ENCODE data around the gene OLIG2. TPM values are rescaled to one million over a fixed set of nuclear protein-coding genes. Genes with fewer than 3 reads are reported as not detected.

The OLIG2 gene
- polyA plus RNA-seq, 2 donors = not detected

DNA sequence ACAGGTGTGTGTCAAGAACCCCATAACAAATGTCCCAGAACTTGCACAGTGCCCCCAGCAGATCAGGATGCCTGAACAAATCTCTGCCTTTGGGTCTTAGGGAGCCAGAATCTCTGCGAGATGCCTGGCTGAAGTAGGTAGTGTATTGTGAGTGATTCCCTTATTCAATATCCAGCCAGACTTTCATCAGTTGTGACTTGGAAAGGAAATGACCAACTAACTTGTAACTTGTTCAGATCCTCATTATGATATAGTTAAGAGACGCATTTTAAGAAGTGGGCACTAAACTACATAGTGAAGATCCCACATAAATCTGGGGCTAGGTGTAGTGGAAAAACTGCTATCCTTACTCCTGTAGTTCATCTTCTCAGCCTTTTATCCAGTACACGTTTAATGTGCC, 11.8 kb downstream of the OLIG2 start:
- peaks cover 0 to 15% of the 10 kb centered on the region in 2 donors for H3K27me3 ChIP-seq (ENCODE audit: control insufficient read depth in 1 of 2, insufficient read depth in 2 of 2, low read length in 2 of 2)
- WGBS, 2 donors = 71 to 79% methylated on average over 3 of the region's 3 CpGs
- H3K27ac ChIP-seq (ENCODE audit: low read depth in 2 of 2, low read length in 1 of 2) = no peak overlapping the region
- no peaks in the 10 kb centered on the region for H3K4me1 ChIP-seq (ENCODE audit: control insufficient read depth in 2 of 2, insufficient read depth in 2 of 2, low read length in 1 of 2)
- H3K36me3 ChIP-seq (ENCODE audit: control insufficient read depth in 2 of 2, insufficient read depth in 2 of 2, low read length in 1 of 2) = no peaks in the 10 kb centered on the region
- peaks cover 0 to 2% of the 10 kb centered on the region in 2 donors for H3K9me3 ChIP-seq (ENCODE audit: control insufficient read depth in 2 of 2, insufficient read depth in 1 of 2, low read depth in 1 of 2, low read length in 1 of 2)
- H3K4me3 ChIP-seq (ENCODE audit: low read depth in 1 of 2, low read length in 2 of 2) = no peak overlapping the region

DNA sequence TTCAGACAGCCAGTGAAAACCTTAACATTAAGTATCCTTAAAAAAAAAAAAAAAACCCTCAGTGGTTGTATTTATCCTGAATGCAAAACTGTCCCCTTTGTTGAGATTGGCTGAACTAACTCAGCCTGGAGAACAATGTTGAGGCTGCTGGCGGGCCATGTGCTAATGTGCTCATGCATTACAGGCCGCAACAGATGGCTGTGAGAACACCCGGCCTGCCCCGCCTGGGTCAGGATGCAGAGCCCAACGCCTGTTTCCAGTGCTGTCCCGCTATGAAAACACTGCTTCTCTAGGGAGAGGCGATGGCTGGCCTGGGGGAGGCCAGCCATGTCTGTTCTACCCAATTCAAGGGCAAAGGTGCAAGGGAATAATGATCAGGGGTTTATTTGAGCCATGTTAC, 13.8 kb downstream of the OLIG2 start:
- no peaks in the 10 kb centered on the region for H3K4me1 ChIP-seq (ENCODE audit: control insufficient read depth in 2 of 2, insufficient read depth in 2 of 2, low read length in 1 of 2)
- H3K4me3 ChIP-seq (ENCODE audit: low read depth in 1 of 2, low read length in 2 of 2) = no peak overlapping the region
- no peak overlapping the region for H3K27ac ChIP-seq (ENCODE audit: low read depth in 2 of 2, low read length in 1 of 2)
- peaks cover 0 to 4% of the 10 kb centered on the region in 2 donors for H3K27me3 ChIP-seq (ENCODE audit: control insufficient read depth in 1 of 2, insufficient read depth in 2 of 2, low read length in 2 of 2)
- no peaks in the 10 kb centered on the region for H3K9me3 ChIP-seq (ENCODE audit: control insufficient read depth in 2 of 2, insufficient read depth in 1 of 2, low read depth in 1 of 2, low read length in 1 of 2)
- 73 to 81% methylated on average over 7 of the region's 7 CpGs for WGBS, 2 donors
- H3K36me3 ChIP-seq (ENCODE audit: control insufficient read depth in 2 of 2, insufficient read depth in 2 of 2, low read length in 1 of 2) = no peaks in the 10 kb centered on the region

GRCh38 chr21:33040215-33040614, 14.5 kb downstream of the OLIG2 start:
- H3K36me3 ChIP-seq (ENCODE audit: control insufficient read depth in 2 of 2, insufficient read depth in 2 of 2, low read length in 1 of 2) = no peaks in the 10 kb centered on the region
- H3K4me3 ChIP-seq (ENCODE audit: low read depth in 1 of 2, low read length in 2 of 2) = no peak overlapping the region
- H3K27me3 ChIP-seq (ENCODE audit: control insufficient read depth in 1 of 2, insufficient read depth in 2 of 2, low read length in 2 of 2) = peaks cover 0 to 1% of the 10 kb centered on the region in 2 donors
- WGBS, 2 donors = 93% methylated on average over 3 of the region's 3 CpGs
- no peak overlapping the region for H3K27ac ChIP-seq (ENCODE audit: low read depth in 2 of 2, low read length in 1 of 2)
- H3K4me1 ChIP-seq (ENCODE audit: control insufficient read depth in 2 of 2, insufficient read depth in 2 of 2, low read length in 1 of 2) = no peaks in the 10 kb centered on the region
- no peaks in the 10 kb centered on the region for H3K9me3 ChIP-seq (ENCODE audit: control insufficient read depth in 2 of 2, insufficient read depth in 1 of 2, low read depth in 1 of 2, low read length in 1 of 2)

DNA sequence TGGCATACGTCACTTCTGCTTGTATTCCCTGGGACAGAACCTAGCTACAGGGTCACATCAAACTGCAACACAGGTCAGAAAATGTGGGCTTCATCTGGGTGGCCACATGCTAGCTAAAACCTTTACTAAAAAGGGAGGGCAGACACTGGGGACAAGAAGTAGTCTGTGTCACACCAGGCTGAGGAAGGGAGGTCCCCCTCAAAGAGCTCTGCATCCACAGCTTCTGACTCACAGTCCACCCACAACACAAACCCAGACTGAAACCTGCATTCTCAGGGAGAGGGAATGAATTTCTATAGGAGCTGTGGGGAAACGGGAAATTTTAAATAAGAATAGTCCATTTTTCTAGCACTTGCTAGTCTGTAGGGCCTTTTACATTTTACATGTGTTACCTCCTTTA, 16.2 kb downstream of the OLIG2 start:
- 43 to 46% methylated on average over 2 of the region's 2 CpGs for WGBS, 2 donors
- no peak overlapping the region for H3K27ac ChIP-seq (ENCODE audit: low read depth in 2 of 2, low read length in 1 of 2)
- H3K4me3 ChIP-seq (ENCODE audit: low read depth in 1 of 2, low read length in 2 of 2) = no peak overlapping the region
- no peaks in the 10 kb centered on the region for H3K27me3 ChIP-seq (ENCODE audit: control insufficient read depth in 1 of 2, insufficient read depth in 2 of 2, low read length in 2 of 2)
- H3K36me3 ChIP-seq (ENCODE audit: control insufficient read depth in 2 of 2, insufficient read depth in 2 of 2, low read length in 1 of 2) = no peaks in the 10 kb centered on the region
- H3K9me3 ChIP-seq (ENCODE audit: control insufficient read depth in 2 of 2, insufficient read depth in 1 of 2, low read depth in 1 of 2, low read length in 1 of 2) = no peaks in the 10 kb centered on the region
- no peaks in the 10 kb centered on the region for H3K4me1 ChIP-seq (ENCODE audit: control insufficient read depth in 2 of 2, insufficient read depth in 2 of 2, low read length in 1 of 2)

DNA sequence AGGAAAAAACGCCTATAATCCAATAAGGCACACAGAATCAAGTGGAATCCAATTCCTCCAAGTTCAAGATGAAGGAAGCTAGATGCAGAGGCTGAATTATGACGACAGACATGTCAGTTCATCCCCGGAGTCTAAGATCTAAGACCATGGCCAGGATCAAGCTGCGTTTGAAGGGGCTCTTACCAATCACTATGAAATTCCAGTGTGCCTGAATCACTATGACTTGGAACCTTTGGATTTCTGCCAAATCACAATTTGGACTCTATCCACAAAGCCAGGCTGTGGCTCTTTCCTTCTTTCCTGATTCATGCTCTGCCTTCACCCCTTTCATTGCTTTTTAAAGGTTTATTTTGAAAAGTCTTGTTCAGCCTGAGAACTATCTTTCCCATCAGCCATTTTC, 17.1 kb downstream of the OLIG2 start:
- Histone ChIP-seq H3K4me1 (ENCODE audit: control insufficient read depth in 2 of 2, insufficient read depth in 2 of 2, low read length in 1 of 2) (no peaks in the 10 kb centered on the region), H3K9me3 (ENCODE audit: control insufficient read depth in 2 of 2, insufficient read depth in 1 of 2, low read depth in 1 of 2, low read length in 1 of 2) (no peaks in the 10 kb centered on the region), H3K27me3 (ENCODE audit: control insufficient read depth in 1 of 2, insufficient read depth in 2 of 2, low read length in 2 of 2) (no peaks in the 10 kb centered on the region), H3K4me3 (ENCODE audit: low read depth in 1 of 2, low read length in 2 of 2) (no peak overlapping the region), H3K27ac (ENCODE audit: low read depth in 2 of 2, low read length in 1 of 2) (no peak overlapping the region), H3K36me3 (ENCODE audit: control insufficient read depth in 2 of 2, insufficient read depth in 2 of 2, low read length in 1 of 2) (no peaks in the 10 kb centered on the region)
- 41 to 46% methylated on average over 4 of the region's 4 CpGs for WGBS, 2 donors

DNA sequence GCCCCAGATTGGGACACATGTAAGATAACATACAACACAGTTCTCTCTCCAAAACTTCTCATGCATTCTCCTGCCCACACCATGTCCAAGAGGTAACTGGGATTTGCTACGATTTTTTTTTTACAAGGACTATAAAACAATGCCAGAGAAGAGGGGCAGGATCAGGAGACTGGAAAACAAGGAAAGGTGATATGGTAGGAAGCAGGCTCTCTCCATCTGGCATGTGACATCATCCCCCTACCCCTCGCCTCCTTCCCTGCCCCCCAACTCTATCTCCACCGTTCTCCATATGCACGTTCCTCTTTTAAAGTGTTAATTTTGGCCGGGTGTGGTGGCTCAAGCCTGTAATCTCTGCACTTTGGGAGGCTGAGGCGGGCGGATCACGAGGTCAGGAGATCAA, 20.7 kb downstream of the OLIG2 start:
- Histone ChIP-seq H3K9me3 (ENCODE audit: control insufficient read depth in 2 of 2, insufficient read depth in 1 of 2, low read depth in 1 of 2, low read length in 1 of 2) (no peaks in the 10 kb centered on the region), H3K36me3 (ENCODE audit: control insufficient read depth in 2 of 2, insufficient read depth in 2 of 2, low read length in 1 of 2) (no peaks in the 10 kb centered on the region), H3K4me3 (ENCODE audit: low read depth in 1 of 2, low read length in 2 of 2) (no peak overlapping the region), H3K4me1 (ENCODE audit: control insufficient read depth in 2 of 2, insufficient read depth in 2 of 2, low read length in 1 of 2) (no peaks in the 10 kb centered on the region), H3K27ac (ENCODE audit: low read depth in 2 of 2, low read length in 1 of 2) (no peak overlapping the region), H3K27me3 (ENCODE audit: control insufficient read depth in 1 of 2, insufficient read depth in 2 of 2, low read length in 2 of 2) (no peaks in the 10 kb centered on the region)
- 67 to 73% methylated on average over 8 of the region's 8 CpGs for WGBS, 2 donors

- Histone ChIP-seq H3K36me3 (ENCODE audit: control insufficient read depth in 2 of 2, insufficient read depth in 2 of 2, low read length in 1 of 2) (no peaks in the 10 kb centered on the region), H3K27me3 (ENCODE audit: control insufficient read depth in 1 of 2, insufficient read depth in 2 of 2, low read length in 2 of 2) (no peaks in the 10 kb centered on the region), H3K9me3 (ENCODE audit: control insufficient read depth in 2 of 2, insufficient read depth in 1 of 2, low read depth in 1 of 2, low read length in 1 of 2) (no peaks in the 10 kb centered on the region), H3K4me3 (ENCODE audit: low read depth in 1 of 2, low read length in 2 of 2) (no peak overlapping the region), H3K27ac (ENCODE audit: low read depth in 2 of 2, low read length in 1 of 2) (no peak overlapping the region), H3K4me1 (ENCODE audit: control insufficient read depth in 2 of 2, insufficient read depth in 2 of 2, low read length in 1 of 2) (no peaks in the 10 kb centered on the region)
- WGBS, 2 donors = 40 to 50% methylated on average over 5 of the region's 5 CpGs
These were observed 21.5 kb downstream of the OLIG2 start for GRCh38 chr21:33047231-33047630.

DNA sequence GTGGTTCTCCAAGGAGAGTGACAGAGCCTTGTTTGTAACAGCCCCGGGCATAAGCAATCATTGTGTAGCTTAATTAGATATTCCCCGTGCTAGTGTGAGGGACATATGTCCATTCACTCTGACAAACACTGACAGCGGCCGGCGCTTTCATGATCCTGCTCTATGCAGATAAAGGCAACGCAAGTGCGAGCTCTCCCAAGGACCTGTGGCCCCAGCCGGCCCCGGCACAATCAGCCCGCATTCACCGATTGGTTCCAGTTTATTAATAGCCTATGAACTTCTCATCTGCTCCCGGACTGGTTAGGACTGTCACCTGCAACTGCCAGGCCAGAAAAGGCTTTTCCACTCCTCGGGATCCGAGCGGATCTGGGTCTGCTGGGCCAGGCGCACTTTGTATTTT, 26.2 kb downstream of the OLIG2 start:
- Histone ChIP-seq H3K36me3 (ENCODE audit: control insufficient read depth in 2 of 2, insufficient read depth in 2 of 2, low read length in 1 of 2) (no peaks in the 10 kb centered on the region), H3K4me1 (ENCODE audit: control insufficient read depth in 2 of 2, insufficient read depth in 2 of 2, low read length in 1 of 2) (no peaks in the 10 kb centered on the region), H3K27me3 (ENCODE audit: control insufficient read depth in 1 of 2, insufficient read depth in 2 of 2, low read length in 2 of 2) (no peaks in the 10 kb centered on the region), H3K27ac (ENCODE audit: low read depth in 2 of 2, low read length in 1 of 2) (no peak overlapping the region), H3K4me3 (ENCODE audit: low read depth in 1 of 2, low read length in 2 of 2) (no peak overlapping the region), H3K9me3 (ENCODE audit: control insufficient read depth in 2 of 2, insufficient read depth in 1 of 2, low read depth in 1 of 2, low read length in 1 of 2) (peaks cover 0 to 2% of the 10 kb centered on the region in 2 donors)
- whole genome bisulfite sequencing, 2 donors = 85 to 88% methylated on average over 16 of the region's 16 CpGs

- Histone ChIP-seq H3K4me1 (ENCODE audit: control insufficient read depth in 2 of 2, insufficient read depth in 2 of 2, low read length in 1 of 2) (no peaks in the 10 kb centered on the region), H3K27ac (ENCODE audit: low read depth in 2 of 2, low read length in 1 of 2) (no peak overlapping the region), H3K36me3 (ENCODE audit: control insufficient read depth in 2 of 2, insufficient read depth in 2 of 2, low read length in 1 of 2) (no peaks in the 10 kb centered on the region), H3K4me3 (ENCODE audit: low read depth in 1 of 2, low read length in 2 of 2) (no peak overlapping the region), H3K9me3 (ENCODE audit: control insufficient read depth in 2 of 2, insufficient read depth in 1 of 2, low read depth in 1 of 2, low read length in 1 of 2) (peaks cover 0 to 2% of the 10 kb centered on the region in 2 donors), H3K27me3 (ENCODE audit: control insufficient read depth in 1 of 2, insufficient read depth in 2 of 2, low read length in 2 of 2) (no peaks in the 10 kb centered on the region)
These were observed 28.2 kb downstream of the OLIG2 start for GRCh38 chr21:33053951-33054350.

- Histone ChIP-seq H3K4me1 (ENCODE audit: control insufficient read depth in 2 of 2, insufficient read depth in 2 of 2, low read length in 1 of 2) (no peaks in the 10 kb centered on the region), H3K27me3 (ENCODE audit: control insufficient read depth in 1 of 2, insufficient read depth in 2 of 2, low read length in 2 of 2) (no peaks in the 10 kb centered on the region), H3K27ac (ENCODE audit: low read depth in 2 of 2, low read length in 1 of 2) (no peak overlapping the region), H3K36me3 (ENCODE audit: control insufficient read depth in 2 of 2, insufficient read depth in 2 of 2, low read length in 1 of 2) (no peaks in the 10 kb centered on the region), H3K4me3 (ENCODE audit: low read depth in 1 of 2, low read length in 2 of 2) (no peak overlapping the region), H3K9me3 (ENCODE audit: control insufficient read depth in 2 of 2, insufficient read depth in 1 of 2, low read depth in 1 of 2, low read length in 1 of 2) (peaks cover 0 to 2% of the 10 kb centered on the region in 2 donors)
- 69 to 73% methylated on average over 5 of the region's 5 CpGs for WGBS, 2 donors
These were observed 30.3 kb downstream of the OLIG2 start for GRCh38 chr21:33055991-33056390.

Data from esophagus (tissue), 2 donors.